HPDE6-E6E7 (cell line): Measurements from ENCODE around the gene RER1.

ENCODE experiments used
- DNase-seq: peaks from one replicate; pipeline ENCODE4 v3.0.0; 2011; ENCODE audit warnings: missing footprints; ENCODE audit errors: extremely low spot score

RER1 gene

GRCh38 chr1:2353551-2354438 is 37.8 kb upstream of the RER1 start:
- DNase-seq = no peak

GRCh38 chr1:2354511-2355372 is 36.9 kb upstream of the RER1 start:
- no peak for DNase-seq

- DNase-seq = no peak
Measured at GRCh38 chr1:2355373-2356261, 36.0 kb upstream of the RER1 start.

GRCh38 chr1:2356401-2356800 is 35.2 kb upstream of the RER1 start:
- DNase-seq = no peak

GRCh38 chr1:2356911-2357845 is 34.5 kb upstream of the RER1 start:
- no peak for DNase-seq

- no peak for DNase-seq
Measured at GRCh38 chr1:2358072-2358471, 33.6 kb upstream of the RER1 start.

- no peak for DNase-seq
Measured at GRCh38 chr1:2358651-2359640, 32.7 kb upstream of the RER1 start.

GRCh38 chr1:2360588-2361364 is 30.9 kb upstream of the RER1 start:
- DNase-seq = no peak

GRCh38 chr1:2363847-2364513 is 27.7 kb upstream of the RER1 start:
- no peak for DNase-seq

- DNase-seq = no peak
Measured at GRCh38 chr1:2368053-2368744, 23.4 kb upstream of the RER1 start.

GRCh38 chr1:2372551-2373490 is 18.8 kb upstream of the RER1 start:
- no peak for DNase-seq

- DNase-seq = no peak
Measured at GRCh38 chr1:2373551-2374251, 17.9 kb upstream of the RER1 start.

- no peak for DNase-seq
Measured at GRCh38 chr1:2374252-2375155, 17.1 kb upstream of the RER1 start.

- DNase-seq = no peak
Measured at GRCh38 chr1:2375246-2375922, 16.3 kb upstream of the RER1 start.
